Activated T-cell treated with anti-CD3 and anti-CD28 coated beads, Interleukin-2, amount 50 U/mL, for 4 hours (primary cell): ENCODE results near the gene HDLBP. TPM values are rescaled to one million over a fixed set of nuclear protein-coding genes. Genes with fewer than 3 reads are reported as not detected.

Experiments
- ATAC-seq, 2 donors: fragments of 200-7000 bp; cut with Tn5 transposase; one replicate each; pipeline ENCODE4 v1.10.0; 2021
- DNase-seq: peaks from one replicate; pipeline ENCODE4 v3.0.0-alpha.2; 2020
- H3K27me3 Mint-ChIP-seq: one replicate; pipeline ENCODE4 v1.8.0; 2021; ENCODE audit warnings: low read depth, mixed read lengths
- H3K36me3 Mint-ChIP-seq: one replicate; pipeline ENCODE4 v1.8.0; 2022; ENCODE audit warnings: mixed read lengths; ENCODE audit not compliant: insufficient read depth
- H3K4me1 Mint-ChIP-seq: one replicate; pipeline ENCODE4 v1.8.0; 2021; ENCODE audit warnings: low read depth, mixed read lengths
- H3K4me3 Mint-ChIP-seq: one replicate; pipeline ENCODE4 v1.8.0; 2021; ENCODE audit warnings: mild to moderate bottlenecking, moderate library complexity, mixed read lengths
- H3K9me3 Mint-ChIP-seq: one replicate; pipeline ENCODE4 v1.8.0; 2021; ENCODE audit warnings: mixed read lengths
- total RNA-seq, 3 donors: library from RNA; stranded (reverse); gene quantifications; one replicate each; pipeline ENCODE4 v1.2.1, GENCODE V29; 2021

The HDLBP gene
- total RNA-seq, 3 donors from 2014 or later, result 231 to 270 (median 257) TPM

GRCh38 chr2:241185961-241186360 lies 129.5 kb downstream of the HDLBP start:
- no peaks in the 10 kb centered on the region for H3K9me3 Mint-ChIP-seq
- ATAC-seq, result no peak
- H3K36me3 Mint-ChIP-seq, result peaks cover 4% of the 10 kb centered on the region

GRCh38 chr2:241184901-241185300 lies 130.6 kb downstream of the HDLBP start:
- no peaks in the 10 kb centered on the region for H3K27me3 Mint-ChIP-seq
- H3K4me3 Mint-ChIP-seq, result no peak overlapping the region
- no peaks in the 10 kb centered on the region for H3K4me1 Mint-ChIP-seq
- no peaks in the 10 kb centered on the region for H3K9me3 Mint-ChIP-seq
- DNase-seq (no peak), ATAC-seq (no peak)
- peaks cover 7% of the 10 kb centered on the region for H3K36me3 Mint-ChIP-seq

More at GRCh38 chr2:241185961-241186360, 129.5 kb downstream of the HDLBP start:
- DNase-seq, result no peak
- Mint-ChIP-seq H3K4me3 (no peak overlapping the region), H3K4me1 (no peaks in the 10 kb centered on the region), H3K27me3 (no peaks in the 10 kb centered on the region)

GRCh38 chr2:241183221-241183620 lies 132.3 kb downstream of the HDLBP start:
- H3K9me3 Mint-ChIP-seq, result no peaks in the 10 kb centered on the region
- no peak overlapping the region for H3K4me3 Mint-ChIP-seq
- H3K36me3 Mint-ChIP-seq, result peaks cover 20% of the 10 kb centered on the region
- H3K4me1 Mint-ChIP-seq, result peaks cover 2% of the 10 kb centered on the region
- H3K27me3 Mint-ChIP-seq, result no peaks in the 10 kb centered on the region
- no peak for DNase-seq
- no peak for ATAC-seq

GRCh38 chr2:241182531-241183133 lies 132.8 kb downstream of the HDLBP start:
- no peak for ATAC-seq
- peaks cover 22% of the 10 kb centered on the region for H3K36me3 Mint-ChIP-seq
- no peak overlapping the region for H3K4me3 Mint-ChIP-seq
- DNase-seq, result no peak
- no peaks in the 10 kb centered on the region for H3K9me3 Mint-ChIP-seq
- peaks cover 2% of the 10 kb centered on the region for H3K4me1 Mint-ChIP-seq
- no peaks in the 10 kb centered on the region for H3K27me3 Mint-ChIP-seq

GRCh38 chr2:241182126-241182525 lies 133.3 kb downstream of the HDLBP start:
- Mint-ChIP-seq H3K27me3 (no peaks in the 10 kb centered on the region), H3K9me3 (no peaks in the 10 kb centered on the region), H3K4me1 (peaks cover 2% of the 10 kb centered on the region), H3K36me3 (peaks cover 24% of the 10 kb centered on the region), H3K4me3 (no peak overlapping the region)
- ATAC-seq, result no peak
- no peak for DNase-seq

- Mint-ChIP-seq H3K36me3 (peaks cover 25% of the 10 kb centered on the region), H3K9me3 (no peaks in the 10 kb centered on the region), H3K27me3 (no peaks in the 10 kb centered on the region), H3K4me3 (no peak overlapping the region), H3K4me1 (peaks cover 2% of the 10 kb centered on the region)
- DNase-seq (no peak), ATAC-seq (no peak)
These were observed 135.0 kb downstream of the HDLBP start for GRCh38 chr2:241180495-241180894.

GRCh38 chr2:241179899-241180298 lies 135.6 kb downstream of the HDLBP start:
- Mint-ChIP-seq H3K36me3 (peaks cover 30% of the 10 kb centered on the region), H3K9me3 (no peaks in the 10 kb centered on the region), H3K4me1 (peaks cover 2% of the 10 kb centered on the region), H3K4me3 (no peak overlapping the region), H3K27me3 (no peaks in the 10 kb centered on the region)
- peak; percentile 66 to 86 for ATAC-seq
- no peak for DNase-seq

GRCh38 chr2:241178961-241179360 lies 136.5 kb downstream of the HDLBP start:
- H3K27me3 Mint-ChIP-seq, result no peaks in the 10 kb centered on the region
- DNase-seq, result no peak
- H3K36me3 Mint-ChIP-seq, result peaks cover 37% of the 10 kb centered on the region
- no peak for ATAC-seq
- peaks cover 2% of the 10 kb centered on the region for H3K4me1 Mint-ChIP-seq
- no peak overlapping the region for H3K4me3 Mint-ChIP-seq
- no peaks in the 10 kb centered on the region for H3K9me3 Mint-ChIP-seq

GRCh38 chr2:241177526-241178334 lies 137.7 kb downstream of the HDLBP start:
- Mint-ChIP-seq H3K36me3 (peaks cover 37% of the 10 kb centered on the region), H3K4me1 (peaks cover 2% of the 10 kb centered on the region)
- ATAC-seq, result no peak

More at GRCh38 chr2:241177526-241178334, 137.7 kb downstream of the HDLBP start:
- DNase-seq, result no peak
- H3K4me3 Mint-ChIP-seq, result no peak overlapping the region
- no peaks in the 10 kb centered on the region for H3K9me3 Mint-ChIP-seq
- H3K27me3 Mint-ChIP-seq, result no peaks in the 10 kb centered on the region

Other genes starting within 250 kb of the HDLBP start
- gene MTERF4, start 213.4 kb downstream of the HDLBP start, total RNA-seq, result 10 to 100 TPM; 40.5 to 42.3 (median 41.8) TPM
- 10 to 100 TPM; 35.6 to 62.7 (median 49.8) TPM for gene PASK, start 166.2 kb downstream of the HDLBP start, total RNA-seq
- gene PPP1R7, start 165.2 kb downstream of the HDLBP start, total RNA-seq, result 10 to 100 TPM; 66.3 to 74.1 (median 73.7) TPM
- gene ANO7, start 127.0 kb downstream of the HDLBP start, total RNA-seq, result under 1 TPM; 0.60 to 0.76 (median 0.63) TPM
- gene SEPTIN2, start 253 bp upstream of the HDLBP start, total RNA-seq, result 100 to 1,000 TPM; 185 to 215 (median 189) TPM
- gene FARP2, start 40.6 kb upstream of the HDLBP start, total RNA-seq, result 10 to 100 TPM; 29.5 to 35.6 (median 30.3) TPM
- 100 to 1,000 TPM in 2 of 3 donors, 10 to 100 TPM in 1; 97.1 to 104 (median 100) TPM for gene STK25, start 192.9 kb upstream of the HDLBP start, total RNA-seq
- gene BOK, start 243.1 kb upstream of the HDLBP start, total RNA-seq, result under 1 TPM; 0.15 to 0.19 (median 0.16) TPM